Rectal smooth muscle tissue (tissue), 1 donor: ENCODE measurements around the gene RFX4.

Source experiments
- H3K27ac ChIP-seq: one replicate; pipeline ENCODE4 v1.7.0; 2013; ENCODE audit warnings: low read depth, low read length, inconsistent platforms
- H3K27me3 ChIP-seq: one replicate; pipeline ENCODE4 v1.7.0; 2013; ENCODE audit warnings: low read length; ENCODE audit not compliant: control insufficient read depth, insufficient read depth
- H3K36me3 ChIP-seq: one replicate; pipeline ENCODE4 v1.7.0; 2013; ENCODE audit warnings: low read length; ENCODE audit not compliant: control insufficient read depth, insufficient read depth
- H3K4me1 ChIP-seq: one replicate; pipeline ENCODE4 v1.7.0; 2013; ENCODE audit warnings: low read length; ENCODE audit not compliant: control insufficient read depth, insufficient read depth
- H3K4me3 ChIP-seq: one replicate; pipeline ENCODE4 v1.7.0; 2013; ENCODE audit warnings: low read length
- H3K9ac ChIP-seq: one replicate; pipeline ENCODE4 v1.7.0; 2013; ENCODE audit warnings: low read length

Gene RFX4

GRCh38 chr12:106657488-106657887 lies 74.7 kb downstream of the RFX4 start:
- Histone ChIP-seq H3K27me3 (no peaks in the 10 kb centered on the region), H3K9ac (no peak overlapping the region), H3K36me3 (no peaks in the 10 kb centered on the region), H3K4me3 (no peak overlapping the region), H3K27ac (no peak overlapping the region), H3K4me1 (no peaks in the 10 kb centered on the region)

- Histone ChIP-seq H3K4me3 (no peak overlapping the region), H3K27me3 (no peaks in the 10 kb centered on the region), H3K4me1 (no peaks in the 10 kb centered on the region), H3K27ac (no peak overlapping the region), H3K9ac (no peak overlapping the region), H3K36me3 (no peaks in the 10 kb centered on the region)
These were observed 80.6 kb downstream of the RFX4 start for GRCh38 chr12:106663385-106663784.

GRCh38 chr12:106669216-106669615 lies 86.4 kb downstream of the RFX4 start:
- Histone ChIP-seq H3K4me3 (no peak overlapping the region), H3K9ac (no peak overlapping the region), H3K27me3 (no peaks in the 10 kb centered on the region), H3K4me1 (no peaks in the 10 kb centered on the region), H3K36me3 (no peaks in the 10 kb centered on the region), H3K27ac (no peak overlapping the region)

- H3K4me1 ChIP-seq: no peaks in the 10 kb centered on the region
- H3K4me3 ChIP-seq: no peak overlapping the region
- H3K27ac ChIP-seq: no peak overlapping the region
- no peaks in the 10 kb centered on the region for H3K27me3 ChIP-seq
- no peaks in the 10 kb centered on the region for H3K36me3 ChIP-seq
- no peak overlapping the region for H3K9ac ChIP-seq
These were observed 87.3 kb downstream of the RFX4 start for GRCh38 chr12:106670131-106670530.

GRCh38 chr12:106671840-106672239 lies 89.0 kb downstream of the RFX4 start:
- no peak overlapping the region for H3K27ac ChIP-seq
- no peak overlapping the region for H3K4me3 ChIP-seq
- H3K27me3 ChIP-seq: no peaks in the 10 kb centered on the region

GRCh38 chr12:106672314-106673025 lies 89.7 kb downstream of the RFX4 start:
- no peak overlapping the region for H3K9ac ChIP-seq
- no peaks in the 10 kb centered on the region for H3K27me3 ChIP-seq
- no peak overlapping the region for H3K27ac ChIP-seq
- no peaks in the 10 kb centered on the region for H3K4me1 ChIP-seq
- H3K36me3 ChIP-seq: no peaks in the 10 kb centered on the region
- H3K4me3 ChIP-seq: no peak overlapping the region

More at GRCh38 chr12:106671840-106672239, 89.0 kb downstream of the RFX4 start:
- no peaks in the 10 kb centered on the region for H3K4me1 ChIP-seq
- no peak overlapping the region for H3K9ac ChIP-seq
- H3K36me3 ChIP-seq: no peaks in the 10 kb centered on the region

- Histone ChIP-seq H3K27me3 (no peaks in the 10 kb centered on the region), H3K36me3 (no peaks in the 10 kb centered on the region), H3K4me1 (no peaks in the 10 kb centered on the region), H3K4me3 (no peak overlapping the region), H3K9ac (no peak overlapping the region), H3K27ac (no peak overlapping the region)
These were observed 90.3 kb downstream of the RFX4 start for GRCh38 chr12:106673141-106673540.

GRCh38 chr12:106675651-106676435 lies 93.0 kb downstream of the RFX4 start:
- no peak overlapping the region for H3K4me3 ChIP-seq
- H3K36me3 ChIP-seq: no peaks in the 10 kb centered on the region
- H3K27me3 ChIP-seq: no peaks in the 10 kb centered on the region
- H3K4me1 ChIP-seq: no peaks in the 10 kb centered on the region
- no peak overlapping the region for H3K9ac ChIP-seq
- H3K27ac ChIP-seq: no peak overlapping the region

- Histone ChIP-seq H3K27me3 (no peaks in the 10 kb centered on the region), H3K36me3 (no peaks in the 10 kb centered on the region), H3K4me1 (no peaks in the 10 kb centered on the region), H3K27ac (no peak overlapping the region), H3K9ac (no peak overlapping the region), H3K4me3 (no peak overlapping the region)
These were observed 96.8 kb downstream of the RFX4 start for GRCh38 chr12:106679574-106679973.

- H3K4me3 ChIP-seq: no peak overlapping the region
- no peak overlapping the region for H3K27ac ChIP-seq
- H3K36me3 ChIP-seq: no peaks in the 10 kb centered on the region
- H3K4me1 ChIP-seq: no peaks in the 10 kb centered on the region
- no peak overlapping the region for H3K9ac ChIP-seq
- H3K27me3 ChIP-seq: no peaks in the 10 kb centered on the region
These were observed 97.5 kb downstream of the RFX4 start for GRCh38 chr12:106680280-106680679.

- Histone ChIP-seq H3K27me3 (no peaks in the 10 kb centered on the region), H3K9ac (no peak overlapping the region), H3K27ac (no peak overlapping the region), H3K4me3 (no peak overlapping the region), H3K4me1 (no peaks in the 10 kb centered on the region), H3K36me3 (no peaks in the 10 kb centered on the region)
These were observed 98.4 kb downstream of the RFX4 start for GRCh38 chr12:106681210-106681609.

- Histone ChIP-seq H3K27me3 (no peaks in the 10 kb centered on the region), H3K36me3 (no peaks in the 10 kb centered on the region), H3K4me3 (no peak overlapping the region), H3K9ac (no peak overlapping the region), H3K4me1 (no peaks in the 10 kb centered on the region), H3K27ac (no peak overlapping the region)
These were observed 99.9 kb downstream of the RFX4 start for GRCh38 chr12:106682594-106683234.
